HG03097 (cell line): ENCODE data around the gene FOXP2.

Experiments
- ATAC-seq: cut with Tn5 transposase; IDR thresholded peaks from one replicate; pipeline ENCODE4 v1.9.1; 2021; ENCODE audit not compliant: unreplicated experiment, low FRiP score

Gene FOXP2

DNA sequence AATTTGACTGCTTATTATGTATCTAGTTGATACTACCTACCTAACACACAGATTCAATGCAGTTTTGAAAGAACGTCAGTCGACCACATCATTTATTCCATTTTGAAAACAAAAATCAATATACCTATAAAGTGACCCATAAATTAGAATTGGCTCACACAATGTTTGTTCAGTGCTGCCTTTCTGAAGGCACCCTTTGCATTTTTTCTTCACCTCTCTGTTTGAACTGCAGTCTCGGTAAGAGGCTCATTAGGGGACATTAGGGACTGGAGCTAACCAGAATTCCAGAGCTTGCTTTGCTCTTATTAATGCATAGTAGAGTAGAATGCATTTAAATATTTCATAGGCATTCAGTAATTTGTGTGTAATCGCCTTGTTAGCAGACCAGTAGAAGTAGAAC, 234.1 kb downstream of the FOXP2 start:
- no peak for ATAC-seq

GRCh38 chr7:114649689-114650088, 235.1 kb downstream of the FOXP2 start:
- no peak for ATAC-seq

DNA sequence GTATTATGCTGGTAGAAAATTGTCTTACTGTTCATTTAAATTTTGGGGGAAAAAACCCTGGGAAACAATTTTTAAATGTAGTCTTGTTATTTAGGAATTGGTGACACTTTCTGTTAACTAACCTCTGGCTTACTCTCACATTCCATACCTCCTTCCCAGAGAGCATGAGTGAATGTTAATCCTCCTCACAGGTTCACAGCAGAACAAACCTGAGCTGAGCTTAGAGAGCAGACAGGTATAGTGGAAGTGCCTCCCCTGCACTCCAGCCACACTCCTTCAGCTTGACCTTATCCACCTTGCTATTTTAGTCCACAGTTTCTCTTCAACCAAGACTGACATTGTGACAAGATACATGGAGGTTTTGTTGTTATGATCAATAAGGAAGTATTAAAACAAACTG, 235.9 kb downstream of the FOXP2 start:
- no peak for ATAC-seq

DNA sequence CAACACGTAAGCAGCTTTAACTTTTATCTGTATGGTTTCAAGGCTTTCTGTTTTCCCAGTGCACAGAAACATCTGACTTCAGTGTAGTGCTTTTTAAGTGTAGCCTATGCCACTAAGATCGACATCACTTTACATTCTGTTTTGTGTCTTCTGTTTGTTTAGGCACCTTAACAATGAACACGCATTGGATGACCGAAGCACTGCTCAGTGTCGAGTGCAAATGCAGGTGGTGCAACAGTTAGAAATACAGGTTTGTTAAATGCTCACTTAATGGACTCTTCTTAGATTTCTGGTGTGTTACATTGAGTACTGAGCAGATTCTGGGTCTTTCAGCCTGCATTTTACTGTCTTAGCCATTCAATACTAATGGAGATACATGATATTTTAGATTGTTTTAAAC, 237.4 kb downstream of the FOXP2 start:
- no peak for ATAC-seq

- no peak for ATAC-seq
Observed at GRCh38 chr7:114653364-114654088, 238.9 kb downstream of the FOXP2 start.

GRCh38 chr7:114656466-114656865, 241.9 kb downstream of the FOXP2 start:
- no peak for ATAC-seq

DNA sequence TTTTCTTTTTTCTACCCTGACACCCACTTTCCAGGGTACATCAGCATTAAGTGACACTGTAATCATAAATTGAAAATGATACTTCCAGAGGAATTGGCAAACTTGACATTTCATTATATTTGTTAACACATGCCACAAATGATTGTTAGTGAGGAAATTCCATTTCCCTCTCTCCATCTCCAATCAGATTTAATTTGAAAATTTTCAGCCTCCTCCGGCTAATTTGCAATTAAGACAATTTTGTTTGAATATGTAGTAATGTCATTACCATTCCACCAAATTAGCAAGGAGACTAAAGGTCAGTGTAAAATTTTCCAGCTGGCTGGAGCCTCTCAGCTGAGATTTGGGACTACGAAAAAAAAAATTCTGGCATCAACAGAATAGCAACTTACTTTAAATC, 242.7 kb downstream of the FOXP2 start:
- no peak for ATAC-seq

GRCh38 chr7:114658216-114658615, 243.6 kb downstream of the FOXP2 start:
- ATAC-seq: no peak

- no peak for ATAC-seq
Observed at GRCh38 chr7:114659409-114660125, 245.0 kb downstream of the FOXP2 start.

- ATAC-seq: no peak
Observed at GRCh38 chr7:114660126-114660486, 245.5 kb downstream of the FOXP2 start.

- ATAC-seq: no peak
Observed at GRCh38 chr7:114660753-114661152, 246.1 kb downstream of the FOXP2 start.

DNA sequence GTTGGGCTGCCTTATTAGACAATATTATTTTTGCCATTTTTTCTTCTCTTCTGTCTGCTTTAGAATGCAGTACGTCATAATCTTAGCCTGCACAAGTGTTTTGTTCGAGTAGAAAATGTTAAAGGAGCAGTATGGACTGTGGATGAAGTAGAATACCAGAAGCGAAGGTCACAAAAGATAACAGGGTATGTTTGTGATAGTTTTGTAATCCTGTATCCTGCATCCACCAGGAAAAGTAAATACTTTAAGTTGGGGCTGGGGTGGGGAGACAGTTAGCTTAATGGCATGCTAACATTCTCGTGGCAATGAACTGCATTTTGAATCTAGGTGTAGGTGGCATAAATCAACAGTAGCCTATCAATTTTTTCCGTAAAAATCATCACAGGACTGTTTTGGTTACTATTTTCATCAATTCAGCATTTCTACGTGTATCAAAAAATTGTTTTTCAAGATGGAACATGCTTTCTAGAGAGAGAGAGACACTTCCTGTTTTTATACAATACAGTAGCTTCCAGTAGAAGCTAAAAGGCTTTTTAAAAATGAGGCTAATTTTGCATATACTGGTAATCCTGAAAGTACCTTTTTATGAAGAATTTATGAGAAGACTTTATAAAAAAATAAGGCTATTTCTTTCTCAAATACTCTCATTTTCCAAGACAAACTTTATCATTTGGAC, 247.5 kb downstream of the FOXP2 start:
- ATAC-seq: no peak

GRCh38 chr7:114663502-114663901, 248.9 kb downstream of the FOXP2 start:
- no peak for ATAC-seq

GRCh38 chr7:114670676-114671075, 256.1 kb downstream of the FOXP2 start:
- ATAC-seq: no peak

GRCh38 chr7:114671563-114672123, 257.0 kb downstream of the FOXP2 start:
- no peak for ATAC-seq

DNA sequence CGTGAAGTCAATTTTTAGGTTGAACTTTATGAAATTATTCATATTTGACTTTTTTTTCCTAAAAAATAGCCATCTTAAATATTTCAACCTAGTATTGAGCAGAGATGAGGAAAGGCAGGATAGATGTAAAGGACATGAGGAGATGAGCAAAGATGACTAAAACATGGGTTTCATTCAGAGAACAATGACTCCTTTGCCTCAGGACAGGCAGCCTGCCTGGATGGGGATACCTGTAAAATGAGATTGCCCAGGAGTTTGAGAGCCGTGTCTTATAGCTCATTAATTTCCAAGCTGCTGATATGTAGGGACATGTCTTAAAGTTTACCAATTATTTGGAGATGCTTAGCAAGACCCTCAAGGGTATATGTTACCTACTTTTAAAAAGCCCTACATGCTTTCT, 263.5 kb downstream of the FOXP2 start:
- ATAC-seq: no peak

- no peak for ATAC-seq
Observed at GRCh38 chr7:114687238-114687637, 272.6 kb downstream of the FOXP2 start.

- ATAC-seq: no peak
Observed at GRCh38 chr7:114688443-114689055, 273.9 kb downstream of the FOXP2 start.

DNA sequence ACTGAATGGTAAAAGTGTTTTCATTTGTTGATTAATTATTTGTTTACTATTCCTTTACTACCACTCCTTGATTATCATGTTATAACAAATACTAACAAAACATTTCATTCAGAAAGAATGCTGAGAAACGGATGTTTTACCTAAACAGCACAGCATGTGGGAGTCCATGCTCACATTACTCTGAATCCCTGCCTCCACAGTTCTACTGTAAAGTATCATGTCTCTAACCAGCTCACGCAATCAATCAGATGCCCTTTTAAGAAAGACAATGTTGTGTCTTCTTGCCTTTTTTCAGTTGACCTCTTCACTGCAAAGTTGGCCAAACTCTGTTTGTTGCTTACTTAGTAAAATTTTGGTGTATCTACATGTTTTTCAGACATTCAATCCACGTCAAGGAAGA, 274.8 kb downstream of the FOXP2 start:
- ATAC-seq: no peak

GRCh38 chr7:114691605-114692004, 277.0 kb downstream of the FOXP2 start:
- no peak for ATAC-seq

- ATAC-seq: no peak
Observed at GRCh38 chr7:114695182-114695581, 280.6 kb downstream of the FOXP2 start.
